GM12892 (cell line): ENCODE data around the gene RALGPS1.

Experiments
- DNase-seq: peaks from one replicate; pipeline ENCODE4 v3.0.0; 2011; ENCODE audit not compliant: insufficient read length
- FAIRE-seq: peaks from 2 replicates; lab custom pipeline; 2011; peaks lifted over from hg19 to GRCh38; lab: Jason Lieb, UNC
- POLR2A ChIP-seq: IDR thresholded peaks from 2 replicates; pipeline ENCODE4 v1.6.1; 2011; ENCODE audit warnings: low read depth, low read length, control low read depth
- POLR2AphosphoS5 ChIP-seq: IDR thresholded peaks from 2 replicates; pipeline ENCODE4 v1.6.1; 2011; ENCODE audit warnings: low read depth, low read length, control low read depth
- TAF1 ChIP-seq: IDR thresholded peaks from 2 replicates; pipeline ENCODE4 v1.6.1; 2011; ENCODE audit warnings: low read depth, mild to moderate bottlenecking, control low read depth, low read length, borderline replicate concordance

RALGPS1 gene

DNA sequence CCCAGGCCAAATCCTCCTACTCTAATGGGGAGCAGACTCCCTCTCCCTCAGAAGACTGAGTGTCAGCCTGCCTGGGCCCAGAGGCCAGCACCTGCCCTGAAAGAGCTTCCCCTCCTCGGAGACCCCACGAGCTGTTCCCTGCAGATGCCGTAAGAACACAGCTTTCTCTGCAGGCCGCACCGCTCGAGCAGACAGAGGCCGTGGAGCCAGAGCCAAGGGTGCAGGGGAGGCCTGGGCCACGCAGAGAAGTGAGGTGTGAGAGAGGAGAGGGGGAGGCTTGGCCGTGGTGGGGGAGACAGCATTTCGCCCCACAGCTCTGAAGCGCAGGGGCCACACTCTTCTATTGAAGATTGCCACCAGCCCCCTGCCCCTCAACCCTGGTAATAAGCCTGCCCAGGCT, 287.1 kb downstream of the RALGPS1 start:
- DNase-seq: no peak
- TF ChIP-seq TAF1: no peak
- no peak for TF ChIP-seq POLR2AphosphoS5
- no peak for TF ChIP-seq POLR2A
- no peak for FAIRE-seq

GRCh38 chr9:127202461-127203169, 288.0 kb downstream of the RALGPS1 start:
- DNase-seq (no peak), FAIRE-seq (no peak)
- TF ChIP-seq POLR2A (no peak), TAF1 (no peak), POLR2AphosphoS5 (no peak)

DNA sequence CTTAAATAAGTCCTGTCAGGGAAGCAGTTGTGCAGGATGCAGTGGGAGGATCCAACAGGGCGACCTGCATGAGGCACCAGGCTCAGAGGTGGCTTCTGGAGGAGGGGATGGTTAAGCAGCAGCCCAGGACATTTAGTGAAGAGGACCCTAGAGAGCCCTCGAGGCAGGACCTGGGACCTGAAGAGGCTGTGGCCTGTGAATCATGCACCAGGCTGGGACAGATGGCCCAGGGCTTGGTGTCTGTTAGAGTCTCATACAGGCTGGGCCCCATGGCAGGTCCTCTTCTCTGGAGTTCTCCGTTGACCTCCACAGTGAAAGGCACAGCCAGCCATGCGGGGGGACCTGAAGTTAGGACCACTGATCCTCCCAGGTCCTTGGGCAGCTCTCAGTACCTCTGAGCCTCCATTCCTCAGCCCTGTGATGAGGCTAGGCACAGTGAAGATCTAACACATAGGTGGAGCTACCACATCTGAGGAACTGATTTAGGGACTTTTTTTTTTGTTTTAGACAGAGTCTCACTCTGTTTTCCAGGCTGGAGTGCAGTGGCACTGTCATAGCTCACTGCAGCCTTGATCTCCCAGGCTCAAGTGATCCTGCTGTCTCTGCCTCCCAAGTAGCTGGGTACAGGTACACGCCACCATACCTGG, 289.2 kb downstream of the RALGPS1 start:
- FAIRE-seq: no peak
- no peak for DNase-seq
- no peak for TF ChIP-seq POLR2AphosphoS5
- TF ChIP-seq POLR2A: no peak
- TF ChIP-seq TAF1: no peak

GRCh38 chr9:127204771-127205470, 290.3 kb downstream of the RALGPS1 start:
- FAIRE-seq (no peak), DNase-seq (no peak)

GRCh38 chr9:127205952-127206351, 291.4 kb downstream of the RALGPS1 start:
- TF ChIP-seq POLR2AphosphoS5 (no peak), POLR2A (no peak), TAF1 (no peak)
- FAIRE-seq: no peak

More at GRCh38 chr9:127204771-127205470, 290.3 kb downstream of the RALGPS1 start:
- no peak for TF ChIP-seq POLR2AphosphoS5
- no peak for TF ChIP-seq TAF1
- no peak for TF ChIP-seq POLR2A

GRCh38 chr9:127206666-127207065, 292.1 kb downstream of the RALGPS1 start:
- no peak for DNase-seq
- FAIRE-seq: peak; percentile 67

More at GRCh38 chr9:127205952-127206351, 291.4 kb downstream of the RALGPS1 start:
- no peak for DNase-seq

DNA sequence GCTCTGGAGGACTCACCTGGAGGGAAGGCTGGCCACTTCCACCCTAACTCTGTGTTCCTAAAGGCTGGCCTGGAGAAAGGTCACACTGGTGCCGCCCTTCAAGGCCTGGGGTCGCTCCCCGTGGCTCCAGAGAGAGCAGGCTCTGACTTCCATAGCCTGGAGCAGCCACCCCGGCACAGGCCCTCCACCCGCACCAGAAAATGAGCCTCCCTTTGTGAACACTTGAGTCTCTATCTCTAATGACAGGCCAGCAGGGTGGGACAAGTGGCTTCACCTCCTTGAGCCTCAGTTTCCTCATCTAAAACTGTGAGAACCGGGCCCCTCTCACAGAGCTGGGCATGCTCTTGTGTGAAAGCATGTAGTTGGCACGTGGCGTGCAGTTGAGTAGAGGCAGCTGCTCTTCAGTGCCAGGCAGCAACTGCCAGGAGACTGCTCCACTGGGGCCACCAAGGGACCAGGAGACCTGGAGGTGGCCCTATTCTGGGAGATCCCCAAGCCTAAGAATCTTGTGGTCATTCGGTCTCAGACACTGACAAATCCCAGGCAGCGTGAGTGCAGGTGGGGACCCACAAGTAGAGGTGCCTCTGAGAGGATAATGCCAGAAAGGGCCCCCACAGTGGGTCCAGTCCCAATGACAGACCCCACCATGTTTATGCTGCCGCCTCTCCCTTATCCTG, 293.3 kb downstream of the RALGPS1 start:
- FAIRE-seq: no peak
- TF ChIP-seq POLR2A: no peak
- no peak for TF ChIP-seq POLR2AphosphoS5
- no peak for TF ChIP-seq TAF1
- no peak for DNase-seq

More at GRCh38 chr9:127206666-127207065, 292.1 kb downstream of the RALGPS1 start:
- TF ChIP-seq POLR2AphosphoS5 (no peak), POLR2A (no peak), TAF1 (no peak)

GRCh38 chr9:127208416-127208815, 293.8 kb downstream of the RALGPS1 start:
- DNase-seq (no peak), FAIRE-seq (no peak)
- TF ChIP-seq TAF1 (no peak), POLR2A (no peak), POLR2AphosphoS5 (no peak)

DNA sequence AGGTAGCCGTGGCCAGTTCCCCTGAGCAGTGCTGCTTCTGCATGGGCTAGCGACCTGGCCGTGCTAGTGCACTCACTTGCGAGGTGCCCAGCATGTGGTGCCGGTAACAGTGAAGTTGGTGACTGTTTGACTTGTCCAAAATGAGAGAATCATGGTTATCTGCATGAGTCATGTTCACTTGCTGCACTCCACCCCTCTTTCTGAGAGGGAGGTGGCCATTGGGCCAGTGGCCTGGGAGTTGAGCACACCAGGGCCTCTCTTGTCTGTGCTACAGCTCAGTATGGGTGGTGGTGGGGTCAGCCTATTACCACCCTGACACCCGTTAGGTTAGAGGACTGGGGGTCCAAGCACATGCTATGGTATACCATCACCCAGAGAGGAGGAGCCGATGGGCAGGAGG, 294.6 kb downstream of the RALGPS1 start:
- TF ChIP-seq POLR2AphosphoS5 (no peak), TAF1 (no peak), POLR2A (no peak)
- FAIRE-seq (no peak), DNase-seq (no peak)

GRCh38 chr9:127209948-127210640, 295.5 kb downstream of the RALGPS1 start:
- FAIRE-seq (no peak), DNase-seq (no peak)
- no peak for TF ChIP-seq POLR2AphosphoS5
- TF ChIP-seq TAF1: no peak
- no peak for TF ChIP-seq POLR2A
